ENCODE results near the gene TRIM75. TPM values are rescaled to one million over a fixed set of nuclear protein-coding genes. Genes with fewer than 3 reads are reported as not detected.

The TRIM75 gene
- total and polyA plus RNA-seq, 10 of the 15 experiments (the other 5 are each of a cell fraction or from before 2014, with no cell fraction given) = not detected

DNA sequence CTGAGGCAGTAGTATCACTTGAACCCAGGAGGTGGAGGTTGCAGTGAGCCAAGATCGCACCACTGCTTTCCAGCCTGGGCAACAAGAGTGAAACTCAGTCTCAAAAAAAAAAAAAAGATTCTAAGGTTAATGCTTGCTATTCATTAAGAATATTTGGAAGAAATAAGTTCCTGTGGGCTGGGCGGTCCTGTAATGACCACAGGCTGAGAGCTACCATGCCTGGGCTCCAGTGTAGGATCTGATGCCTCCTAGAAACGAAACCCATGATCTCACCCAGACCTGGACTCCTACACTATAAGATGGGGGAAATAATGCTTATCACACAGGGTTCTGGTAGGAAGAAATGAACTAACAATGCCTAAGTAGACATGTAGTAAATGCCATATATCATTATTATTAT, 41.2 kb downstream of the TRIM75 start (continued):
- TF ChIP-seq, protein P1, sequence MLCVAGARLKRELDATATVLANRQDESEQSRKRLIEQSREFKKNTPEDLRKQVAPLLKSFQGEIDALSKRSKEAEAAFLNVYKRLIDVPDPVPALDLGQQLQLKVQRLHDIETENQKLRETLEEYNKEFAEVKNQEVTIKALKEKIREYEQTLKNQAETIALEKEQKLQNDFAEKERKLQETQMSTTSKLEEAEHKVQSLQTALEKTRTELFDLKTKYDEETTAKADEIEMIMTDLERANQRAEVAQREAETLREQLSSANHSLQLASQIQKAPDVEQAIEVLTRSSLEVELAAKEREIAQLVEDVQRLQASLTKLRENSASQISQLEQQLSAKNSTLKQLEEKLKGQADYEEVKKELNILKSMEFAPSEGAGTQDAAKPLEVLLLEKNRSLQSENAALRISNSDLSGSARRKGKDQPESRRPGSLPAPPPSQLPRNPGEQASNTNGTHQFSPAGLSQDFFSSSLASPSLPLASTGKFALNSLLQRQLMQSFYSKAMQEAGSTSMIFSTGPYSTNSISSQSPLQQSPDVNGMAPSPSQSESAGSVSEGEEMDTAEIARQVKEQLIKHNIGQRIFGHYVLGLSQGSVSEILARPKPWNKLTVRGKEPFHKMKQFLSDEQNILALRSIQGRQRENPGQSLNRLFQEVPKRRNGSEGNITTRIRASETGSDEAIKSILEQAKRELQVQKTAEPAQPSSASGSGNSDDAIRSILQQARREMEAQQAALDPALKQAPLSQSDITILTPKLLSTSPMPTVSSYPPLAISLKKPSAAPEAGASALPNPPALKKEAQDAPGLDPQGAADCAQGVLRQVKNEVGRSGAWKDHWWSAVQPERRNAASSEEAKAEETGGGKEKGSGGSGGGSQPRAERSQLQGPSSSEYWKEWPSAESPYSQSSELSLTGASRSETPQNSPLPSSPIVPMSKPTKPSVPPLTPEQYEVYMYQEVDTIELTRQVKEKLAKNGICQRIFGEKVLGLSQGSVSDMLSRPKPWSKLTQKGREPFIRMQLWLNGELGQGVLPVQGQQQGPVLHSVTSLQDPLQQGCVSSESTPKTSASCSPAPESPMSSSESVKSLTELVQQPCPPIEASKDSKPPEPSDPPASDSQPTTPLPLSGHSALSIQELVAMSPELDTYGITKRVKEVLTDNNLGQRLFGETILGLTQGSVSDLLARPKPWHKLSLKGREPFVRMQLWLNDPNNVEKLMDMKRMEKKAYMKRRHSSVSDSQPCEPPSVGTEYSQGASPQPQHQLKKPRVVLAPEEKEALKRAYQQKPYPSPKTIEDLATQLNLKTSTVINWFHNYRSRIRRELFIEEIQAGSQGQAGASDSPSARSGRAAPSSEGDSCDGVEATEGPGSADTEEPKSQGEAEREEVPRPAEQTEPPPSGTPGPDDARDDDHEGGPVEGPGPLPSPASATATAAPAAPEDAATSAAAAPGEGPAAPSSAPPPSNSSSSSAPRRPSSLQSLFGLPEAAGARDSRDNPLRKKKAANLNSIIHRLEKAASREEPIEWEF (IDR thresholded peaks at IDR 0.05; ENCODE audit: insufficient replicate concordance, low read depth, low read length) = no peak
- TF ChIP-seq, protein P2, sequence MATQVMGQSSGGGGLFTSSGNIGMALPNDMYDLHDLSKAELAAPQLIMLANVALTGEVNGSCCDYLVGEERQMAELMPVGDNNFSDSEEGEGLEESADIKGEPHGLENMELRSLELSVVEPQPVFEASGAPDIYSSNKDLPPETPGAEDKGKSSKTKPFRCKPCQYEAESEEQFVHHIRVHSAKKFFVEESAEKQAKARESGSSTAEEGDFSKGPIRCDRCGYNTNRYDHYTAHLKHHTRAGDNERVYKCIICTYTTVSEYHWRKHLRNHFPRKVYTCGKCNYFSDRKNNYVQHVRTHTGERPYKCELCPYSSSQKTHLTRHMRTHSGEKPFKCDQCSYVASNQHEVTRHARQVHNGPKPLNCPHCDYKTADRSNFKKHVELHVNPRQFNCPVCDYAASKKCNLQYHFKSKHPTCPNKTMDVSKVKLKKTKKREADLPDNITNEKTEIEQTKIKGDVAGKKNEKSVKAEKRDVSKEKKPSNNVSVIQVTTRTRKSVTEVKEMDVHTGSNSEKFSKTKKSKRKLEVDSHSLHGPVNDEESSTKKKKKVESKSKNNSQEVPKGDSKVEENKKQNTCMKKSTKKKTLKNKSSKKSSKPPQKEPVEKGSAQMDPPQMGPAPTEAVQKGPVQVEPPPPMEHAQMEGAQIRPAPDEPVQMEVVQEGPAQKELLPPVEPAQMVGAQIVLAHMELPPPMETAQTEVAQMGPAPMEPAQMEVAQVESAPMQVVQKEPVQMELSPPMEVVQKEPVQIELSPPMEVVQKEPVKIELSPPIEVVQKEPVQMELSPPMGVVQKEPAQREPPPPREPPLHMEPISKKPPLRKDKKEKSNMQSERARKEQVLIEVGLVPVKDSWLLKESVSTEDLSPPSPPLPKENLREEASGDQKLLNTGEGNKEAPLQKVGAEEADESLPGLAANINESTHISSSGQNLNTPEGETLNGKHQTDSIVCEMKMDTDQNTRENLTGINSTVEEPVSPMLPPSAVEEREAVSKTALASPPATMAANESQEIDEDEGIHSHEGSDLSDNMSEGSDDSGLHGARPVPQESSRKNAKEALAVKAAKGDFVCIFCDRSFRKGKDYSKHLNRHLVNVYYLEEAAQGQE (IDR thresholded peaks at IDR 0.05; ENCODE audit: low read depth, low read length) = no peak

All from GM12878 (cell line).